Stimulated activated CD4-positive, alpha-beta T cell treated with anti-CD3 and anti-CD28 coated beads, Interleukin-1b, Interleukin-23, amount 100 ng/mL, for 1 hour (primary cell): ENCODE results near the gene B3GAT3.
"Not testable (repeated sequence)": the region's sequence is repeated elsewhere in the genome, so short reads cannot be mapped to it uniquely, and the experiment has no call there.

Source experiments
- DNase-seq, 2 donors: peaks; one replicate each; pipeline ENCODE4 v3.0.0-alpha.2; 2020; ENCODE audit warnings: low read depth in 2 of 2

B3GAT3 gene

GRCh38 chr11:62604460-62605120 lies 17.2 kb downstream of the B3GAT3 start:
- DNase-seq = no peak

DNA sequence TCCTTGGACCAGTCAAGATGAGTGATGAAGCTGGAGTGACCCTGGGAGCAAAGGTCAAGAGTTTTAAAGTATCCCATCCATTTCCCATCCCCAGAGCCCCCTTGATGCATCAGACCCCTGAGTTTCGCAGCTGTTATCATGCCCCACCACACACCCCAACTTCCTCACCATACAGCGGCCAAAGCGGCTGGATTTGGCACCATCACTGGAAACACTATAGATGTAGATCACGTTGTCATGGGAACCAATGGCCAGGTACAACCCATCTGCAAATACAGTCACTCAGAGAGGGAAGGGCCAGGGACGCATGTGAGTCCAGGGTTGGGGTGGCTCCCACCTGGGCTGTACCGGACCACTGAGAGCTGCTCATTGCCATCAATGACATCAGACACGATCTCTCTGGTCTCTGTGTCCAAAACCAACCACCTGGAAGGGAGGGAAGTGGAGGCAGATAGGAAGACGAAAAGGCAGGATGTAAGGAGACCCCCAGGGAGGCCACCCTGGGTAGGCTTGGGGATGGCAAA lies 17.9 kb downstream of the B3GAT3 start:
- DNase-seq = no peak

GRCh38 chr11:62603072-62603408 lies 18.7 kb downstream of the B3GAT3 start:
- no peak for DNase-seq

DNA sequence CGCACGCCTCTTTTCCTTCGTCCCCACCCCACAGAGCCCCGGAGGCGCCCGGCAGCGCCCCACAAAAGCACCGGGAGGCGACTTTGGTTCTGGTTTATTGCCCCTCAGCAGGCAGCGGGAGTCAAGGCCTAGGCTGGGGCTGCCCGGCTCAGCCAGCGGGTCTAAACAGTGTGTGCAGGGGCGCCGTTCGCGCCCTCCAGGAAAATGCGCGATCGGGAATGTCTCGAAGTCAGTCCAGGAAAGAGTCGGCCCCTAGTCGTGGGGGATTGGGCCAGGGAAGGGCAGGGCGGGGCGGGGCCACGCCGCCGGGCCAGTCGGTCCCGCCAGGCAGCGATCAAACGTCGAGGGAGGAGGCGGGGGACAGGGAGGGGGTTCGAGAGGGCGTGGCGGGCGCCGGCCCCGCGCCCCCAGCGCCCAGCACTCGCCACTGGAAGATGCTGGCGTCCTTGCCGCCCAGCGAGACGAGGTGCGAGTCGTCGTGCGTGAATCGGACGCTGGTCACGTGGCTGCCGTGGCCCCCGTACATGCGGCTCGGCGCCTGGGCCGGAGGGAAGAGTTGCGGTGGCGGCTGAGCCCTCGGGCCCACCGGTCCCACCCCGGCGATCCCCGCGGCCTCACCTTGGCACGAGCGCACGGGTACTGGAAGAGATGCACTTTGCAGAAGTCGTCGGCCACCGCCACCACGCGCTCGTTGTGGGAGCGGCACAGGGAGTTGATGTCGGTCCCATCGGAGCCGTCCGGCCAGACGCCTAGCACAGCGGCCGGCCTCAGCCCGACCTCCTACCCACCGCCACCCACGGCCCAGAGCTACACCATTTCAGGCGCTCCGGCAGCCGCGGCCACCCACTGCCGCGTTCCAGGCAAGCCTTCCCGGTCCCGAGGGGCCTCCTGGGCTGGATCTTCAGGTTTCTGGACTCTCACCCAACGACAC lies 19.4 kb downstream of the B3GAT3 start:
- no peak for DNase-seq

- peak; percentile 98 to 99 for DNase-seq
These were observed 20.2 kb downstream of the B3GAT3 start, which contains the start of gene MTA2 for GRCh38 chr11:62601372-62602140. TSS of gene MTA2 (minus strand) at chr11:62601865. CDS start at chr11:62601450, 415 bp downstream.

GRCh38 chr11:62601122-62601371 lies 20.7 kb downstream of the B3GAT3 start:
- no peak for DNase-seq

GRCh38 chr11:62600367-62601121 lies 21.2 kb downstream of the B3GAT3 start:
- DNase-seq = no peak

DNA sequence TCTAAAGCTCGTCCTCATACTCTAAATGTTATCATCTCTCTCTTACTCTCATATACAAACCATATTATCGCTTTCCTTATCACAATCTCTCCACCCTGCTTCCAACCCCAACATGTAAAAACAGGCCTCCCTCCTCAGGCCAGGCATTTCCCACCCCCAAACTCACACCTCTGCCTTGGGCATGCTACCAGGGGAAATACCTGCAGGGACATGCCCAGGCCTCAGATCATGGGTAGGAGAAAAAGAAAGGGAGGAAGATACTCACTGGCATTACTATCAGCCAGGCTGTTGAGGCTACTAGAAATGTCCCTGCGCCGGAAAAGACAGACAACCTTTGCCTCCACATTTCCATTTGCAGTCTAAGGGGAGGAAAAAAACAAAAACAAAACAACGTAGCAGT lies 21.9 kb downstream of the B3GAT3 start:
- no peak for DNase-seq

- DNase-seq = peak; percentile 87 to 93
These were observed 22.6 kb downstream of the B3GAT3 start for GRCh38 chr11:62599069-62599696.

GRCh38 chr11:62595124-62595523 lies 26.7 kb downstream of the B3GAT3 start:
- no peak for DNase-seq

- peak; percentile 42 to 62 for DNase-seq
These were observed 28.2 kb downstream of the B3GAT3 start for GRCh38 chr11:62593434-62594044.

DNA sequence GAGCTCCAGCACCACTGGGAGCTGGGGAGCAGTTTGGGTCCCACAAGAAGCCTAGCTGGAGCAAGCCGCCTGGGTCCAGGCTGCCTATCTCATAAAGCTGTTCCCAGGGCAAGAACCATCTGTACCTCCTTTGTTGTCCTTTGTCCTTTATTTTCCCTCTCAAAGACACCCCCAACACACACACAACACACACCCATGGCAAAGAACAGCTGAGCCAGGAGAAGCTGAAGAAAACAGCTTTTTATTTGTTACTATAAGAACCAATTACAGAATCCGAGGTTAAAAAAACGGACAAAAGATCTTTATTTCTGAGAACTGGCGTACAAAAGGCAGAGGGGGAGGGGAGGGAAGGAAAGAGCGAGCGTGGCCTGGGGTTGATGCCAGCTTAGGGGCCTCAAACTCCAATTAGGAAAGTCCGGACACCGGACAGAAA lies 28.8 kb downstream of the B3GAT3 start:
- DNase-seq = no peak

DNA sequence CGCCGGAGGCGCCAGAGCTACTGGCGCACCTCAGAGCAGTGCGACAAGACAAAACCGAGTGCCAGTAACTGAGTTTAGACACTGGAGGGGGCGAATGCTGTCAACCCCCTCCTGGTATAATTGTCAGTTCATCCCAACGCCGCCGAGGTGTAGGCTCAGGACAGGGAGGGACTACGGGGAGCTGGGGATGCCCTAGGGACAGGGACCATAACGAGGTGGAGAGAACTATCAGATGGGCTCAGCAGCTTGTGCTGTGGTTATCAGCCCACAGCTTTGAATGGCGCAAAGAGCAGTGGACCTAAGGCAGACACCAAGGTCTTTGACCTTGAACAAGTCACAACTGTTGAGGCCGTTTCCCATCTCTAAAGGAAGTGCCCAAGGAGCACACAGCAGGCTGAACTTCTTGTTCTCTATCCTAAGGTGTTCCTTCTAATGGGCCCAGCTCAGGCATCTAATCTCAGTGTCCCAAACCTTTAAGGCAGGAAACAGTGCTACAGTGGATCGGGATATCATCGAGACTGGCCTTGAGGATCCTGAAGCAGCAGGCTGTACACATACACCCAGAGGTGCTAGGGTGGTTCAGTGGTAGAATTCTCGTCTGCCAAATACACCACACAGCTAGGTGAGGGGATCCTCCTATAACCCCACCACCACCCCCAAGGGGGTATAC lies 29.5 kb downstream of the B3GAT3 start:
- DNase-seq = no peak

- DNase-seq = peak; percentile 85 to 90
These were observed 30.2 kb downstream of the B3GAT3 start, which contains the start of gene TUT1 for GRCh38 chr11:62591448-62592145. TSS of gene TUT1 (minus strand) at chr11:62591523. CDS start at chr11:62591485, 38 bp downstream.

GRCh38 chr11:62588966-62589637 lies 32.7 kb downstream of the B3GAT3 start:
- no peak for DNase-seq

GRCh38 chr11:62585356-62585755 lies 36.4 kb downstream of the B3GAT3 start:
- not testable (repeated sequence) for DNase-seq

- not testable (repeated sequence) for DNase-seq
These were observed 40.1 kb downstream of the B3GAT3 start for GRCh38 chr11:62581735-62582134.

- no peak for DNase-seq
These were observed 40.6 kb downstream of the B3GAT3 start for GRCh38 chr11:62580959-62581715.
